GM19452 (cell line): ENCODE measurements around the gene CLCNKA.
"Not testable (repeated sequence)": the region's sequence is repeated elsewhere in the genome, so short reads cannot be mapped to it uniquely, and the experiment has no call there.

ENCODE experiments used
- ATAC-seq: cut with Tn5 transposase; IDR thresholded peaks from one replicate; pipeline ENCODE4 v1.9.1; 2021; ENCODE audit not compliant: unreplicated experiment

CLCNKA gene

GRCh38 chr1:15997076-15997585, 24.7 kb upstream of the CLCNKA start:
- no peak for ATAC-seq

DNA sequence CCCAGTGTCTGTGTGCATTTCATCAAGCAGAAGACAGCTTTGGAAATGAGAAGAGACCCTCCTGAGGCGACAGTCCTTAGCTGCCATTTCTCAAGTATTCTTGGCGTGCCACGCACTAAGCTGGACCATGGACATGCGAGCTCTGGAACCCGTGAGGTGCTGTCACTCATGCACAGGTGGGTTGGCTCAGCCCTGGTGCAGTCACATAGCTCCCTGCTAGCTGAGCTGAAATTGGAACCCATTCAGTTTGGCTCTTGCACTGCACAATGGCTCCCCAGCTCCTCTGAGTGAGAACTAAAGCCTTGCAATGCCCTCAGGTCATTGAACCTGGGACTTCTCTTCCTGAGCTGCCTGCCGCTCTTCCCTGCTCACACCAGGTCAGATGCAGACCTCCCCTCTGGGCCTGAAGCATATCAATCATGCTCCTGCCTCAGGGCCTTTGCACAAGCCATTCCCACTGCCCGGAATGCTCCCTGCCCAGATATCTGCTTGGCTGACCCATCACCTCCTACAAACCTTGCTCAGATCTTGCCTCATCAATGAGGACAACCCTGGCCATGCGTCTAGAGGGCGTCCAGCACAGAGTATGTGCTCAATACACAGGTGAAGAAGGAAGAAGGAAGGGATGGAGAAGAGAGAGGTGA, 24.1 kb upstream of the CLCNKA start:
- no peak for ATAC-seq

- ATAC-seq, result no peak
Observed at GRCh38 chr1:15998929-15999328, 22.9 kb upstream of the CLCNKA start.

GRCh38 chr1:16001274-16001673, 20.6 kb upstream of the CLCNKA start:
- not testable (repeated sequence) for ATAC-seq

GRCh38 chr1:16005597-16005996, 16.2 kb upstream of the CLCNKA start:
- no peak for ATAC-seq

GRCh38 chr1:16006010-16006409, 15.8 kb upstream of the CLCNKA start:
- no peak for ATAC-seq

DNA sequence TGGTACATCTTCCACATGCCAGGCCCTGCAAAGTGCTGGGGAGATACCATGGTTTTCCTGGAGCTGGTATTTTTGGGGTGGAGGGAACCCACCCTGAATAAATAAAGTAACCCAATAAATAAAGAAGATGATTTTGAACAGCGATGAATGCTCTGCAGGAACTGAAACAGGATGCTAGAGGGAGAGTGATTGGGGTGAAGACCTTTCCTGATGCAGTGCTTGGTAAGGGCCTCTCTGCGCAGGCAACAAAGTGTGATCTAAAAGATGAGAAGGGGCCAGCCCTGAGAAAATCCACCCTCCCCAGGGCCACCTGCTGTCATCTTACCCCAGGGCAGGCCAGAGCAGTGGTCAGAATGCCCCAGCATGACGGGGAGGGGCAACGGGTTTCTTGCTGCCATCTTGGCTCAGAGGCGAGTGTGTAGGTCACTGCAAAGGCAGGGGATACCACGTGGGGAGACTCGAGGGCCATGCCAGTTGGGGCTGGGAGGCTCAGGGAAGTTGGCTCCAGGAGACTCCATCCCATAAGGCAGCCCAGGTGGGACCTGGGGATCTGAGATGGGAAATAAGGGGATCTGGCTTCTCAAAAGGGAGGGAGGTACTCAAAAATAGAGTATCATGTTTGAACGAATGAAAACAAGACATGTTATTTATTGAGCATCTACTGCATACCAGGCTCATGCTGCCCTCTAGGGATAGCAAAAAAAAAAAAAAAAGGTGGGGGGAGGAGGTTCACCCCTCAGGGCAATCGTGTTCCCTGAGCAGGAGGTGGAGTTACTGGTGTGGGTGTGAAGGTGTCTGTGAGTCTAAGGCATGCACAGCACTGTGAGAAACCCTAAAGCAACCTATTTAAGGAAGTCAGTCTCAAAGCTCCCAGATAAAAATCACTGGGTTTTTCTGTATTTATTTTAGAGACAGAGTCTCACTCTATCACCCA, 15.0 kb upstream of the CLCNKA start:
- ATAC-seq, result no peak

DNA sequence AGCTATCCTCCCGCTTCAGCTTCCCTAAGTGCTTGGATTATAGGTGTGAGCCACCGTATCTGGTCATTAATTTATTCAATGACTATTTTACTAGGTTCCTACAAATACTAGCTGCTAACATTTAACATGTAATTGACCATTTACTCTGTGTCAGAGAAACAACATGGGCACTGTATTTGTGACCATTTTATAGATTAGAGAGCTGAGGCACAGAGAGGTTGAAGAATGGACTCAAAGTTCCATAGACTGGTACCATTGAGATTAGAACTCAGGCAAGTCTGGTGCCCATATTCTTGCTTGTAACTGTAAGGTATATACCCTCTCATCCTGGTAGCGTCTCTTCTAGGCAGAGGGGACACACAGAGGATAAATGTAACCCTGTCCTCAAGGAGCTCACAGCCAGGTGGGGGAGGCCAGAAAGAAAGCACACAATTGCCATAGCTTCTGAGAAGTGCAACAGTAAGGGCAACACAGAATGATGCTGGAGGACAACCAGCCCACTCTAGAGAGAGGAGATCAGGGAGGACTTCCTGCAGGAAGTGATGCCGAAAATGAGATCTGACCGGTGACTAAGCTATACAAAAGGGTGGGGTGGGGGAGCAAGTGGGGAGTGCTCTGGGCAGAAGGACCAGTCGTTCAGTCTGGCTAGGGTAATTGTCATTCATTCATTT, 14.0 kb upstream of the CLCNKA start:
- ATAC-seq, result no peak

GRCh38 chr1:16009030-16009460, 12.8 kb upstream of the CLCNKA start:
- ATAC-seq, result no peak

- ATAC-seq, result no peak
Observed at GRCh38 chr1:16009678-16010077, 12.2 kb upstream of the CLCNKA start.

DNA sequence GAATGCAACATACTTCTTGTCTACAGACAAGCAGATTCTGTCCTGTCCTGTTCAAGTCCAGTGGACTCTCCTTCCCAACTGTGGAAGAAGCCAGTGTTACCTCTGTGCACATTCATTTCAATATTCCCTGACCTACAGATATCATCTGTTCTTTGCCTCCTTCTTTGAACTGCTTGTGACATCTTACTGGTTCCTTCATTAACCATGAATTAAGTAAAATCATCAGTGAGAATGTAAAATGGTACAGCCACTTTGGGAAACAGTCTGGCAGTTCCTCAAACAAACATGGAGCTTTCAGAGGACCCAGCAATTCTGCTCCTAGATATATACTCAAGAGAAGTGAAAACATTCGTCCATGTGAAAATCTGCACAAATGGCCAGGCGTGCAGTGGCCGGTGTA, 11.0 kb upstream of the CLCNKA start:
- no peak for ATAC-seq

DNA sequence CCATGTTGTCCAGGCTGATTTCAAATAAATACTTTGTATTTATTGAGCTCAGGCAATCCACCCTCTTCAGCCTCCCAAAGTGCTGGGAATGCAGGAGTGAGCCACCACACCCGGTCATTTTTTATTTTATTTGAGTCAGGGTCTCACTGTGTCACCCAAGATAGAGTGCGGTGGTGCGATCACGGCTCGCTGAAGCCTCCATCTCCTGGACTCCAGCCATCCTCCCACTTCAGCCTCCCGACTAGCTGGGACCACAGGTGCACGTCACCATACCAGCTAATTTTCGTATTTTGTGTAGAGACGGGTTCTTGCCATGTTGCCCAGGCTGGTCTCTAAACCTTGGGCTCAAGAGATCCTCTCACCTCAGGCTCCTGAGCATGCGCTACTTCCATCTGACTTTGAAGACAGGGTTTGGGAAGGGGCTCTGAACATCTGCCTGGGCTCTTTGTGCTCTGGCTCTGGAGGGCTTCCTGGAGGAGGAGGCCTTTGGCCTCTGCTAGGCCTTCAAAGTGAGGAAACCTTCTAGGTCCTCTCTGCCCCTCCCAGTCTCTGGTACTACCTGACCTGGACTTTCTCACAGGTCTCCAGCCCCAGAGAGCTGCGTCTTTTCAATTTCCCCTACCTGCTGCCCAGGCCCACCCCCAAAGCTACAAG, 9.8 kb upstream of the CLCNKA start:
- no peak for ATAC-seq

- no peak for ATAC-seq
Observed at GRCh38 chr1:16012590-16013219, 9.1 kb upstream of the CLCNKA start.

- ATAC-seq, result no peak
Observed at GRCh38 chr1:16013220-16013907, 8.5 kb upstream of the CLCNKA start.

DNA sequence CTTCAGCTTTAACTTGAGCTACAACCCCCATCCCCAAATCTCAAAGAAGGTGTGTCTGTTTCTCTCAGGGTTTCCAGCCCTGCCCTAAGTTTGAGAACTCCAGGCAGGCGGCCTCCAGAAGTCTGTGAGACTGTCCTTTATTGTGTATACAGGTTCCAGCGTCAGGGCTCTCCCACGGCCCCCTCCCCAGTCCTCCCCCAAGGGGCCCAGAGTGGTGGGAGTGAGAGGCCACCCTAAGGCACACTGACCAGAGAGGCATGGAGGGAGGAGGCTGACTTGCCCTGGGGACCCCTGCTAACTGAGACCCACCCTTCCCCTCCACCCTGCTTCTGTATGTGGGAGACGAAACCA, 8.0 kb upstream of the CLCNKA start:
- no peak for ATAC-seq

DNA sequence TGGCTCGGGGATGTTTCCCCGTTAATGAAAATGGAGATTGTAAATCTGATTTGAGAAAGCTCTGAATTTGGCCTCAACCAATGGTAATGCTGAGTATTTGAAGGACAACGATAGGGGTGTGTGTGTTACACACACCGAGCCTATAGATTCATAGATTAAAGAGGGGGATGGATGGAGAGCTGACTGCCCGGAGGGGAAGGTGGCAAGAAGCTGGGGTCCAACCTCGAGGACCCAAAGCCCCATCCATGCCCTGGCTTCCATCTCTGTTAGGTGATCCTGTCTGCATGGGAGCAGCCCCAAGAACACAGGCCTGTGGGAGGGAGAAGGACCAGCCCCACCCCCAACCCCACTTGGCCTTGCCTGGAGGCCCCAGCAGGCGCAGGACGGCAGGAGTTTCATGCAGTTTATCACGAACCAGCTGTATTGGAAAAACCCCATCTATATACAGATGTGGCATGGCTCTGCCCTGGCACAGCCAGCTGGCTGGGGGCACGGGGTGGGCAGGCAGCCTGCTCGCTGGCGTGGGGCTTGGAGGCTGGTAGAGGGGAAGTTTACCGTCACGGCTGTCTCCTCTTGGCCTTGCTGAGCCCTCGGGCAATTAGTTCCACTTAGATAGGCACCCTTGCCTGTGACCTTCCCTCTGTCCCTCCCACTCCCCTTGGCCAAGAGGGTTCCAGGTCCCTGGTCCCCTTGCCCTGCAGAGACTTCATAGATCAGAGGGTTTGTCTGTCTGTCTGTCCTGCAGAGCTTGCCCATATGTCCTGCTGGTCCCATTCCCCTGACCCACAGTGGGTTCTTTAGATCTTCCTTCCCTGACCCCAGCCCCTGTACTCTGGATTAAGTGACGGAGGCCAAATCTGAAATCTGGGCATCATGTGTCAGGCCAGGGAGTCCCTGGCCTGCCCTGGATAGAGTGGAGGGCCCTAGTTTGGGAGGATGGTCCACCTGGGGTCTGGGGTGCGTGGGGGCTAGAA, 7.0 kb upstream of the CLCNKA start:
- ATAC-seq, result no peak

DNA sequence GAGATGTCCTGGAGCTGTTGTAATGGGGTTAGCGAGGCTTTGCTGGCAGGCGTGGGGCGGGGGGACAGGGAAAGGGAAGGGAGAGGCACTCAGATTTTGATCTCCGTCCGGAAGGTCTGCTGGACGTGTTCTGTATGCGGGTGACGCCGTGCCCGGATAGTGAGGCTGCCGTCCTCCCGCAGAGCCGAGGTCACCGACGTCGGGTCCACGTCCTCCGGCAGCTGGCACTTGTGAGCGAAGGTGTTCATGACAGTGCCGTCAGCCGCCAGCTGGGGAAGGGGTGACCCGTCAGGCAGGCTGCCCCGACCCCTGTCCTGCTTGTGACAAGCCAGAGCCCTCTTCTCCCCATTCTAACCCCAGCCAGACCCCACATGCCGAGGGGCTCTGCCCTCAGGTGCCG, 6.3 kb upstream of the CLCNKA start:
- ATAC-seq, result no peak

DNA sequence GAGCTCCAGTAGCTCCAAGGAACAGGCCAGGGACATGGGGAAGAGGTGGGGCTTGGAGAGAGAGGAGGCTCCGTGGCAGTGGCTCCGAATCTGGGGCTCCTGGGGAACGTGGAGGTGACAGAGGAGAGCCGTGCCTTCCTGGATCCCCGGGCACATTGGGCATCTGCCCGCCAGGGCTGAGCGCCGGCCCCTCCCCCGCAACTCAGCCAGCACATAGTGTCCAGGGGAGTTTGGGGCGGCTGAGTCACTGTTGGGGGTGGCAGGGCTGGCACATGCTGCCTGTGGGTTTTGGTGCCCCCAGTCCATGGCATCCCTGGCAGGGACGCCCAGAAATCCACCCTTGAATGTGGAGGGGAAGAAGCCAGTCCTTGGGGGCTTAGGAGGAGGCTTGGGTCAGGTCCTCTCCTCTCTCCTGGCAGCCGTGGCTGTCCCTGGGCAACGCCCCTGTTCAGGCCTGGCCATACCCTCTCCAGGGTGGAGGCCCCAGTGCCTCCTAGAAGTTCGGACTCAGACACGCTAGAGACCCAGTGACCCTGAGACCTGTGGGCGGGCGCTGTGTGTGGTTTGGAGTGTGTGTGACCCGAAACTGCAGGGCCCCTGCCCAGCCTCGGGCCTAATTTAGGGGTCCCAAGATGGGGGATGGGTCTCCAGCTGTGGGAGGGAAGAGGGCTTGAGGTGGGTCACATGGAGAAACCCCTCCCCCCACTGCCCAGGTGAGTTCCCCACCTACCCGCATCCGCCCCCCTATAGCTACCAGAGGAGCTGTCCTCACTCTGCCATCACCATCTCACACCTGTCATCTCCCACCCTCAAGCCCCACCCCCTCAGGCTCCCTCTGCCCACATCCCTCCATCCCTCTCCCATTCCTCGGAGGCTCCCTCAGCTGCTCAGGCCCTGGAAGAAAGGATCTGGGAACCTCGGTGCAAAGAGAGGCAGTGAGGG, 5.6 kb upstream of the CLCNKA start:
- ATAC-seq, result no peak
